ENCODE results near the gene FAM200C.
A peak's percentile ranks its signal among the peaks of the same experiment; 100 is the strongest.
"Not testable (repeated sequence)": the region's sequence is repeated elsewhere in the genome, so short reads cannot be mapped to it uniquely, and the experiment has no call there.

The FAM200C gene

DNA sequence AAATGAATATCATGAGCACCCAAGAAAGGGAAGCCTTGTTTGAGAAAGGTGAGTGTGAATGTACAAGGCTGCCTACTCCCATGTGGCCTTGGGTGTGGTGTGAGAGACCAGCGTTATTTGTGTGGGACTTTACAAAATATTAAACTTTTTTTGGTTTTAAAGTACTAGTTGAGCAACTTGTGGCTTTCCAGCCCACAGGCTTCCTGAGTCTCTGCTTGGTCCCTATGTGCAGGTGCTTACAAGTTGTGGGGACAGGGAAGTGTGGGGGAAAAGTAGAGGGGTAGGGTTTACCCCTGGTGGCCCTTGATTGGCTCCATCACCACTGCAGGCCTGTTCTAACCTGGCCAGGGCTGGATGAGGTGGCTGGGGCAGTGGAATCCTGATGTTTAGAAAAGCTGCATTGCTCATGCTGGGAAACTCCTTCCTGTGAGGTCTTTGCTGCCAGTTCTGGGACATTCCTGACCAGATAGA is 41.5 kb upstream of the FAM200C start:
- TF ChIP-seq, protein P1, sequence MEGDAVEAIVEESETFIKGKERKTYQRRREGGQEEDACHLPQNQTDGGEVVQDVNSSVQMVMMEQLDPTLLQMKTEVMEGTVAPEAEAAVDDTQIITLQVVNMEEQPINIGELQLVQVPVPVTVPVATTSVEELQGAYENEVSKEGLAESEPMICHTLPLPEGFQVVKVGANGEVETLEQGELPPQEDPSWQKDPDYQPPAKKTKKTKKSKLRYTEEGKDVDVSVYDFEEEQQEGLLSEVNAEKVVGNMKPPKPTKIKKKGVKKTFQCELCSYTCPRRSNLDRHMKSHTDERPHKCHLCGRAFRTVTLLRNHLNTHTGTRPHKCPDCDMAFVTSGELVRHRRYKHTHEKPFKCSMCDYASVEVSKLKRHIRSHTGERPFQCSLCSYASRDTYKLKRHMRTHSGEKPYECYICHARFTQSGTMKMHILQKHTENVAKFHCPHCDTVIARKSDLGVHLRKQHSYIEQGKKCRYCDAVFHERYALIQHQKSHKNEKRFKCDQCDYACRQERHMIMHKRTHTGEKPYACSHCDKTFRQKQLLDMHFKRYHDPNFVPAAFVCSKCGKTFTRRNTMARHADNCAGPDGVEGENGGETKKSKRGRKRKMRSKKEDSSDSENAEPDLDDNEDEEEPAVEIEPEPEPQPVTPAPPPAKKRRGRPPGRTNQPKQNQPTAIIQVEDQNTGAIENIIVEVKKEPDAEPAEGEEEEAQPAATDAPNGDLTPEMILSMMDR (IDR thresholded peaks at IDR 0.05; ENCODE audit: extremely low read depth, missing control alignments) = no peak
- DNase-seq (ENCODE audit: low spot score) = no peak

DNA sequence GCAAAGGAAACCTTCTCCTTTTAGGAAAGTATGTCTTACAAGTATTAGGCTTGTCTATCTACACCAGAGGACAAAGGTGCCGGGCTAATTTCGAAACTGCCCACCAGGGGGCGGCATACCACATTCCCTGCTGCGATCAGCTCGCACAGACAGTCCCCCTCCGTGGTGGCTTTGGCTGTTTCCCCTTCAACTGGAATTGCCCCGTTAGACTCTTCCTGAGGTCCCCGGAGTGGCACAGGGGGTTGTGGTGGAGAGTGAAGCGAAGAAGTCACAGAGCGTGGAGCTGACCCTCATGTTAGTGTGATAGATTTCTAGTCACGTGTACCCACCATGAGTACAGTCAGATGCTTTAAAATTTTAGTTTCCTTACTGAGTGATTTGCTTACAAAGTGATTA is 39.3 kb upstream of the FAM200C start:
- peak; percentile 60 for DNase-seq (ENCODE audit: low spot score)
- TF ChIP-seq, protein P1 (IDR thresholded peaks at IDR 0.05; ENCODE audit: extremely low read depth, missing control alignments) = peak; percentile 55

DNA sequence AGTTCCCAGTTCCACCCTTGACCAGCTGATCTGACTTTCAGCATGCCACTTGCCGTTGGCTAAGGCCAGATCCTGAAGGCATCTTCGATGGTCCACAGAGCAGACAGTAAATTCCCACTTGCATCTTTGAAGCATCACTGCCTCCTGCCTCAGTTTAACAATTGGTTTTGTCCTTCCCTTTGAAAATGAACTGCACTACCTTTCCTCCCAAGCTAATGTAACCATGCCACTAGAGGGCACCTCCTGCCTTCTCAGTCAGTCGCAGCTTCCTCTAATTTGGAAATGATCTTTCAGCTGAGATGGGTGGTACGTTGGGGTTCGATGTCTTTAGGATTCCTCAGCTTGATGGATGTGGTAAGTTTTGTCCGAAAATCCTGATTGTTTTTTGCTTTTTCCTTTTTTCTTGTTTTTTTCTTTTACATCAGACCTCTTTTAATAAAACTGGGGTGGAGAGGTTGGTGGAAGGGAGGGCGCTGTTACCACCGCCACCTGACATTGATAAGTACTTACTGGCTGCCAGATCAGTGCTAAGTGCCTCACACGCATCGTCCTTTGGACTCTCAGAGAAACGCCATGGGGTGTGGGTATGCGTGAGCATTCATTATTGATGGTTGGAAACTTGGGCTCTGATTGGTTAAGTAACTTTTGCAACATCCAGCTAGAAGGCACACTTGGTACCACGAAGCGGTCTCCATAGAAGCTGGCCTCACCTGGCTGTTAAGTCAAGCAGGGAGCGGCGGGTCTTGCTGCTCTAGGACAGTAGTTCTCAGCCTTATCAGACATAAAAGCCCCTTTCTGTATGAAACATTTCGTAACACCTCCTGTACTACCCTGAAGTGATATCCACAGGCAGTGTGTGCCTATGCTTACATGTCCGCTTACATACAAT is 38.7 kb upstream of the FAM200C start:
- peak; percentile 44 for DNase-seq (ENCODE audit: low spot score)
- TF ChIP-seq, protein P1 (IDR thresholded peaks at IDR 0.05; ENCODE audit: extremely low read depth, missing control alignments) = peak; percentile 95

DNA sequence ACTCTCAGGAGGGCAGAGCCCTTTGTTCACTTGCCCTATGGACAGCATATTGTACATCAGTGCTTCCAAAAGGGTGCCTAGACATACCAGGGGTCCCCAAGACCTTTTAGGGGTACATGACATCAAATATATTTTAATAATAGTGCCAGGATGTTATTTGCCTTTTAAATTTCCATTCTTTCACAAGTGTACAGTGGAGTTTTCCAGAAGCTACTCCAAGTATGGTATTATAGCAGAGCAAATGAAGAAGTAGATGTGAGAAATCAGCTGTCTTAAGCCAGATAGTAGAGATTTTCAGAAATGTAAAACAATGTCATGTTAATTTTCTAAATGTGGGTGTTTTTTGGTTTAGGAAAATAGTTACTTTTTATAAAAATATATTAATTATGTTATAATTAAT is 37.4 kb upstream of the FAM200C start:
- TF ChIP-seq, protein P1 (IDR thresholded peaks at IDR 0.05; ENCODE audit: extremely low read depth, missing control alignments) = no peak
- no peak for DNase-seq (ENCODE audit: low spot score)

DNA sequence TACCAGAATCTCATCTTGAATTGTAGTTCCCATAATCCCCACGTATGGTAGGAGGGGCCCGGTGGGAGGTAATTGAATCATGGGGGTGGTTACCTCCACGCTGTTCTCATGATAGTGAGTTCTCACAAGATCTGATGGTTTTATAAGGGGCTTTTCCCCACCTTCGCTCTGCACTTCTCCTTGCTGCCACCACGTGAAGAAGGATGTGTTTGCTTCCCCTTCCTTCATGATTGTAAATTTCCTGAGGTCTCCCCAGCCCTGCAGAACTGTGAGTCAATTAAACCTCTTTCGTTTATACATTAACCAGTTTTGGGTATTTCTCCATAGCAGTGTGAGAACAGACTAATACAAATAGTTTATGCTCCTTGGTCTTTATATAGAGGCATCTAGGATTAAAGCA is 36.8 kb upstream of the FAM200C start:
- DNase-seq (ENCODE audit: low spot score) = not testable (repeated sequence)

DNA sequence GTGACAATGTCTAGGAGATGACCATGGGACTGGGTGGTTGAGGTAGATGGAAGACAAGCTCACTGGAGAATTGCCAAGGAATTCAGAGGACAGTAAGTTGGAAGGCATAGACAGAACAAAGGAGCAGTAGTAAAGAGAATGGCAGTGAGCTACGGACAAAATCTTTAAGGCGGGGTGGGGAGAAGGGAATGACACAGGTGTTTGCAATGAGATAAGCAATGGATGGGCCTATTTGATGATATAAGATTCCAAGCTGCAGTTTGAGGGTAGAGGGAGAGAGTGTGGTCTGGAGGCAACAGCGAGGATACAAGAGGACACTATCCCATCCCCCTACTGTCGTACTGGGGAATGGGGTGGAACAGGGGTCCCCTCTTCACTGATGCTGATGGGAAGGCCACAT is 36.2 kb upstream of the FAM200C start:
- TF ChIP-seq, protein P1 (IDR thresholded peaks at IDR 0.05; ENCODE audit: extremely low read depth, missing control alignments) = no peak
- no peak for DNase-seq (ENCODE audit: low spot score)

DNA sequence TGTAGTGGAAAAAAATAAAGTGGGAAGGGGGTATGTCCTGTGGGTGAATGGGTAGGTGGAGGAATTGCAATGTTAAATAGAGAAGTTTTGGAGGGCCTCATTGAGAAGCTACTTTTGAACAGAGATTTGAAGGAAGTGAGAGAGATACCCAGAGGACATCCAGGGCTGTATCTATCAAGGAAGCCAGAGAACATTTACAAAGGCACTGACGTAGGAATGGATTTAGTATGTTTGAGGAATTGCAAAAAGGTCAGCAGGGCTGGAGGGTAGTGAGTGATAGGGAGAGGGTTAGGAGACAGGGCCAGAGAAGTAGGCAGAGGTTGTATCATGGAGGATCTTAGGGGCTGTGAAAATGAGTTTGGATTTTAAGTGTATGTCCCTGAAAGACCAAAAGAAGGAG is 35.7 kb upstream of the FAM200C start:
- TF ChIP-seq, protein P1 (IDR thresholded peaks at IDR 0.05; ENCODE audit: extremely low read depth, missing control alignments) = no peak
- DNase-seq (ENCODE audit: low spot score) = no peak

Measured in GM20000 (cell line).